HG02571 (cell line): Measurements from ENCODE around the gene PTPRO.

ENCODE experiments used
- ATAC-seq: cut with Tn5 transposase; IDR thresholded peaks from one replicate; pipeline ENCODE4 v1.9.1; 2021; ENCODE audit warnings: mild to moderate bottlenecking, moderate library complexity; ENCODE audit not compliant: unreplicated experiment

PTPRO gene

GRCh38 chr12:15634010-15634683 is 311.8 kb downstream of the PTPRO start:
- no peak for ATAC-seq

GRCh38 chr12:15636060-15636890 is 314.0 kb downstream of the PTPRO start:
- no peak for ATAC-seq

GRCh38 chr12:15638231-15638630 is 315.9 kb downstream of the PTPRO start:
- no peak for ATAC-seq

GRCh38 chr12:15644700-15645099 is 322.4 kb downstream of the PTPRO start:
- no peak for ATAC-seq

GRCh38 chr12:15646581-15646980 is 324.3 kb downstream of the PTPRO start:
- ATAC-seq = no peak
